ENCODE results near the gene HTT. TPM values are rescaled to one million over a fixed set of nuclear protein-coding genes. Genes with fewer than 3 reads are reported as not detected.

HTT gene
- total and polyA plus RNA-seq, 9 of the 15 experiments (the other 6 are each of a cell fraction or from before 2014, with no cell fraction given) = 0.66 to 31.6 (median 14.7) TPM

DNA sequence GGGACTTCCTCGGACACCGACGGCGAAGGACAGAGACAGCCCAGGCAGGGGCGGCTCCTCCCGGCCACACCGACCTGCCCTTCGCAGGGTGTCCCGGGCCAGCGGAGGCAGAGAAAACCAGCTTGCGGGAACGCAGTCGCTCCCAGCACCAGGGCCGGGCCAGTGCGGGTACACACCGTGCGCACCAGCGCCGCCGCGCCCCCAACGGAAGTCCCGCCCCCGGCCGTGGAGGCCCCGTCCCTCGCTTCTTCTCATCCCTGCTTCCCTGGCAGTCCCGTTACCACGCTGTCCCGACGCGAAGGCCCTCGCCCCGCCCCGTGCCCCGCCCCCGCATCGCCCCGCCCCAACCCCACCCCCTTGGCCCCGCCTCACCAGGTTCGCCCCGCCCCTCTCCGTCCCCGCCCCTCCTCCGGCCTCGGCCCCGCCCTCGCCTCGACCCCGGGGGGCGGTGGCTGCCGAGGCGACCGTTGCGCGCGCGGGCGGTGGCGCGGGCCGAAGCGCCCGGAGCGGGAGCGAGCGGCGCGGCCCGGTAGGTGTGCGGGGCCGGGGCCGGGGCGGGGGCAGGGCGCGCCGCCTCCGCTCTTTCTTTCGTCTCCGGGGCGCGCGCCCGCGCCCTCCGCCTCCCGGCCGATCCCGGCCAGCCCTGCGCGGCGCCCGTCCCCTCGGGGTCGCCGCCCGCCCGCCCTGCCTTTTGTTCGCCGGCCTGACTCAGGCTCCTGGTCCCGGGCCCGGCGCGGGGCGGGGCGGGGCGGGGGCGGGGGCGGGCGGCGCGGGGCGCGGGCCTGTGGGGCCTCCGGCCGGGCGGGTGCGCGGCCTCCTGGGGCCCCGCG is 218.3 kb downstream of the HTT start, which contains the start of gene RGS12:
Gene RGS12 (plus strand): TSS at position 451 of the 830 bp plus-strand sequence. CDS start 23,150 bp downstream, outside the sequence.
- H3K36me3 ChIP-seq (ENCODE audit: control insufficient read depth, insufficient read depth, low read length) = no peaks in the 10 kb centered on the region
- FAIRE-seq = peak; percentile 65
- H3K27me3 ChIP-seq (ENCODE audit: control insufficient read depth in 2 of 2, insufficient read depth in 2 of 2, low read length in 2 of 2) = peaks cover 32 to 52% of the 10 kb centered on the region in 2 experiments
- ATAC-seq = peak; percentile 93
- peak within 1 kb of the TSS; percentile 95 for H2AFZ ChIP-seq (ENCODE audit: low read depth, low read length)
- in situ Hi-C loops (cut with MboI) = no loop called here
- H3K9ac ChIP-seq (ENCODE audit: insufficient read depth in 1 of 2, low read depth in 2 of 2, low read length in 2 of 2) = peak within 1 kb of the TSS; percentile 78 to 95
- WGBS (ENCODE audit: insufficient coverage, low coverage, missing lambda C conversion rate) = 0% methylated on average over 23 of the region's 121 CpGs
- peak; percentile 92 to 99 (median 98) for DNase-seq (ENCODE audit: extremely low read depth in 1 of 4, low spot score in 3 of 4)
- H3K27ac ChIP-seq (ENCODE audit: extremely low read depth, low read depth, low read length) = peak within 1 kb of the TSS; percentile 80; the same call in 2 of the 3 replicates
- no TSS peak for BruUV-seq (replicated peaks)
- CTCF ChIA-PET (ENCODE audit: low intra/inter-chr PET ratio) = no interaction called here
- no peaks in the 10 kb centered on the region for H3K9me1 ChIP-seq (ENCODE audit: control insufficient read depth, insufficient read depth, low read length)
- intact Hi-C loops (cut with micrococcal nuclease) = no loop called here
- H3K4me2 ChIP-seq (ENCODE audit: insufficient read depth, low read length) = peak within 1 kb of the TSS; percentile 88
- H3K4me3 ChIP-seq = peak within 1 kb of the TSS; percentile 61
- H3K79me2 ChIP-seq (ENCODE audit: control insufficient read depth, insufficient read depth, low read length) = peaks cover 3% of the 10 kb centered on the region; the same call in 1 of the 3 replicates
- POLR2A ChIA-PET = interaction anchor here (0.7 kb wide), 1 partner anchor 203 kb away, joined by 3 read pairs; no protein-coding TSS in a partner anchor
- H3K9me3 ChIP-seq (replicated peaks; ENCODE audit: control insufficient read depth, insufficient read depth, low read depth, low read length) = peaks cover 3% of the 10 kb centered on the region; the same call in 1 of the 2 replicates
- H3K4me1 ChIP-seq (replicated peaks in 1 of 2; ENCODE audit: control insufficient read depth in 2 of 2, insufficient read depth in 2 of 2, low read length in 2 of 2) = peaks cover 6 to 40% of the 10 kb centered on the region in 2 experiments; a peak in 4 of 5 replicates
- peaks cover 4% of the 10 kb centered on the region; the same call in 1 of the 2 replicates for H4K20me1 ChIP-seq (replicated peaks; ENCODE audit: control insufficient read depth, insufficient read depth, low read length)
- TF ChIP-seq RB1 (IDR thresholded peaks at IDR 0.05; ENCODE audit: low read depth) = peak; percentile 8; the same call in 1 of the 2 replicates
- TF ChIP-seq, protein P1, sequence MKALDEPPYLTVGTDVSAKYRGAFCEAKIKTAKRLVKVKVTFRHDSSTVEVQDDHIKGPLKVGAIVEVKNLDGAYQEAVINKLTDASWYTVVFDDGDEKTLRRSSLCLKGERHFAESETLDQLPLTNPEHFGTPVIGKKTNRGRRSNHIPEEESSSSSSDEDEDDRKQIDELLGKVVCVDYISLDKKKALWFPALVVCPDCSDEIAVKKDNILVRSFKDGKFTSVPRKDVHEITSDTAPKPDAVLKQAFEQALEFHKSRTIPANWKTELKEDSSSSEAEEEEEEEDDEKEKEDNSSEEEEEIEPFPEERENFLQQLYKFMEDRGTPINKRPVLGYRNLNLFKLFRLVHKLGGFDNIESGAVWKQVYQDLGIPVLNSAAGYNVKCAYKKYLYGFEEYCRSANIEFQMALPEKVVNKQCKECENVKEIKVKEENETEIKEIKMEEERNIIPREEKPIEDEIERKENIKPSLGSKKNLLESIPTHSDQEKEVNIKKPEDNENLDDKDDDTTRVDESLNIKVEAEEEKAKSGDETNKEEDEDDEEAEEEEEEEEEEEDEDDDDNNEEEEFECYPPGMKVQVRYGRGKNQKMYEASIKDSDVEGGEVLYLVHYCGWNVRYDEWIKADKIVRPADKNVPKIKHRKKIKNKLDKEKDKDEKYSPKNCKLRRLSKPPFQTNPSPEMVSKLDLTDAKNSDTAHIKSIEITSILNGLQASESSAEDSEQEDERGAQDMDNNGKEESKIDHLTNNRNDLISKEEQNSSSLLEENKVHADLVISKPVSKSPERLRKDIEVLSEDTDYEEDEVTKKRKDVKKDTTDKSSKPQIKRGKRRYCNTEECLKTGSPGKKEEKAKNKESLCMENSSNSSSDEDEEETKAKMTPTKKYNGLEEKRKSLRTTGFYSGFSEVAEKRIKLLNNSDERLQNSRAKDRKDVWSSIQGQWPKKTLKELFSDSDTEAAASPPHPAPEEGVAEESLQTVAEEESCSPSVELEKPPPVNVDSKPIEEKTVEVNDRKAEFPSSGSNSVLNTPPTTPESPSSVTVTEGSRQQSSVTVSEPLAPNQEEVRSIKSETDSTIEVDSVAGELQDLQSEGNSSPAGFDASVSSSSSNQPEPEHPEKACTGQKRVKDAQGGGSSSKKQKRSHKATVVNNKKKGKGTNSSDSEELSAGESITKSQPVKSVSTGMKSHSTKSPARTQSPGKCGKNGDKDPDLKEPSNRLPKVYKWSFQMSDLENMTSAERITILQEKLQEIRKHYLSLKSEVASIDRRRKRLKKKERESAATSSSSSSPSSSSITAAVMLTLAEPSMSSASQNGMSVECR (CRISPR knock-in tag; IDR thresholded peaks at IDR 0.05) = peak; percentile 88; the same call in 1 of the 2 replicates
- no peak for TF ChIP-seq LEF1 (IDR thresholded peaks at IDR 0.05)
- TF ChIP-seq SRSF1 (IDR thresholded peaks at IDR 0.05; ENCODE audit: low read depth, low read length) = 0 out of 2 replicates have a peak, but pooled peaks have one; percentile 11
- TF ChIP-seq ZBTB7A (IDR thresholded peaks at IDR 0.05; ENCODE audit: borderline replicate concordance, control insufficient read depth, low read depth, low read length) = peak; percentile 73; the same call in 1 of the 2 replicates
- TF ChIP-seq, protein P2, sequence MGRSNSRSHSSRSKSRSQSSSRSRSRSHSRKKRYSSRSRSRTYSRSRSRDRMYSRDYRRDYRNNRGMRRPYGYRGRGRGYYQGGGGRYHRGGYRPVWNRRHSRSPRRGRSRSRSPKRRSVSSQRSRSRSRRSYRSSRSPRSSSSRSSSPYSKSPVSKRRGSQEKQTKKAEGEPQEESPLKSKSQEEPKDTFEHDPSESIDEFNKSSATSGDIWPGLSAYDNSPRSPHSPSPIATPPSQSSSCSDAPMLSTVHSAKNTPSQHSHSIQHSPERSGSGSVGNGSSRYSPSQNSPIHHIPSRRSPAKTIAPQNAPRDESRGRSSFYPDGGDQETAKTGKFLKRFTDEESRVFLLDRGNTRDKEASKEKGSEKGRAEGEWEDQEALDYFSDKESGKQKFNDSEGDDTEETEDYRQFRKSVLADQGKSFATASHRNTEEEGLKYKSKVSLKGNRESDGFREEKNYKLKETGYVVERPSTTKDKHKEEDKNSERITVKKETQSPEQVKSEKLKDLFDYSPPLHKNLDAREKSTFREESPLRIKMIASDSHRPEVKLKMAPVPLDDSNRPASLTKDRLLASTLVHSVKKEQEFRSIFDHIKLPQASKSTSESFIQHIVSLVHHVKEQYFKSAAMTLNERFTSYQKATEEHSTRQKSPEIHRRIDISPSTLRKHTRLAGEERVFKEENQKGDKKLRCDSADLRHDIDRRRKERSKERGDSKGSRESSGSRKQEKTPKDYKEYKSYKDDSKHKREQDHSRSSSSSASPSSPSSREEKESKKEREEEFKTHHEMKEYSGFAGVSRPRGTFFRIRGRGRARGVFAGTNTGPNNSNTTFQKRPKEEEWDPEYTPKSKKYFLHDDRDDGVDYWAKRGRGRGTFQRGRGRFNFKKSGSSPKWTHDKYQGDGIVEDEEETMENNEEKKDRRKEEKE (IDR thresholded peaks at IDR 0.05; ENCODE audit: borderline replicate concordance in 1 of 2, control insufficient read depth in 1 of 2, low read depth in 2 of 2, low read length in 1 of 2) = no peak
- peak; percentile 63 for TF ChIP-seq ZFX (CRISPR knock-in tag; IDR thresholded peaks at IDR 0.05)
- TF ChIP-seq, protein P3, sequence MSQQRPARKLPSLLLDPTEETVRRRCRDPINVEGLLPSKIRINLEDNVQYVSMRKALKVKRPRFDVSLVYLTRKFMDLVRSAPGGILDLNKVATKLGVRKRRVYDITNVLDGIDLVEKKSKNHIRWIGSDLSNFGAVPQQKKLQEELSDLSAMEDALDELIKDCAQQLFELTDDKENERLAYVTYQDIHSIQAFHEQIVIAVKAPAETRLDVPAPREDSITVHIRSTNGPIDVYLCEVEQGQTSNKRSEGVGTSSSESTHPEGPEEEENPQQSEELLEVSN (IDR thresholded peaks at IDR 0.05; ENCODE audit: borderline replicate concordance in 1 of 2, extremely low read depth in 1 of 2, insufficient read depth in 1 of 2, insufficient read length in 1 of 2, low read depth in 1 of 2, low read length in 1 of 2, poor library complexity in 1 of 2, severe bottlenecking in 1 of 2) = peak in 1 of 2 experiments; percentile 47
- peak; percentile 42 for TF ChIP-seq PHF20 (IDR thresholded peaks at IDR 0.05; ENCODE audit: partially characterized antibody)
- peak in 1 of 2 experiments; percentile 62; a peak in 1 of 4 replicates for TF ChIP-seq HDAC1 (IDR thresholded peaks at IDR 0.05)
